Colonic mucosa (tissue), 4 donors: ENCODE data around the gene HRH3. TPM values are rescaled to one million over a fixed set of nuclear protein-coding genes. Genes with fewer than 3 reads are reported as not detected.

Source experiments
- DNase-seq: peaks from one replicate; pipeline ENCODE4 v3.0.0-alpha.2; 2020
- H3K27ac ChIP-seq: fragments of 200-600 bp; one replicate; pipeline ENCODE4 v1.8.0; 2021
- H3K27me3 ChIP-seq: fragments of 200-600 bp; one replicate; pipeline ENCODE4 v1.8.0; 2021
- H3K36me3 ChIP-seq: fragments of 200-600 bp; one replicate; pipeline ENCODE4 v1.8.0; 2021
- H3K4me1 ChIP-seq: fragments of 200-600 bp; one replicate; pipeline ENCODE4 v1.8.0; 2021; ENCODE audit warnings: mild to moderate bottlenecking
- H3K4me3 ChIP-seq: fragments of 200-600 bp; one replicate; pipeline ENCODE4 v1.8.0; 2021
- H3K9ac ChIP-seq, 2 donors: one replicate each; pipeline ENCODE4 v1.7.0; 2013; ENCODE audit warnings: control low read depth in 2 of 2, low read depth in 2 of 2, low read length in 2 of 2
- H3K9me3 ChIP-seq: fragments of 200-600 bp; one replicate; pipeline ENCODE4 v1.8.0; 2021
- CTCF ChIP-seq: fragments of 200-600 bp; IDR thresholded peaks from one replicate; pipeline ENCODE4 v1.8.0; 2022; ENCODE audit warnings: antibody characterized with exemption, mild to moderate bottlenecking
- intact Hi-C: fragments of 100-400 bp; cut with DNase I; formaldehyde crosslinking; loops from one replicate; pipeline ENCODE4 v1.14.1; 2022
- total RNA-seq, 2 donors: library from RNA; stranded (reverse); fragmentation: NEBNext Ultra II Directional in 1 of 2; extraction: Animal tissue kit (Norgen Biotek cat#: 25700) in 1 of 2; gene quantifications; one replicate each; pipeline ENCODE4 v1.2.1, GENCODE V29; 2021
- donor health status: healthy.
- donor health status: DM: no; HTN: no; CAD: no.
- donor health status: DM: no; HTN: no; CAD: no.

HRH3 gene
- total RNA-seq, 2 donors from 2014 or later, result not detected

- Histone ChIP-seq H3K27ac (no peak overlapping the region), H3K27me3 (peaks cover 51% of the 10 kb centered on the region), H3K9me3 (no peaks in the 10 kb centered on the region), H3K4me3 (no peak overlapping the region), H3K9ac (no peak overlapping the region), H3K36me3 (no peaks in the 10 kb centered on the region), H3K4me1 (no peaks in the 10 kb centered on the region)
- no peak for DNase-seq
- no peak for TF ChIP-seq CTCF
- intact Hi-C loops, result no loop called here
These were observed 2.3 kb upstream of the HRH3 start for GRCh38 chr20:62222266-62222850.

GRCh38 chr20:62220666-62221568 lies 839 bp upstream of the HRH3 start:
- intact Hi-C loops, result no loop called here
- no peak for TF ChIP-seq CTCF
- H3K4me1 ChIP-seq, result no peaks in the 10 kb centered on the region
- H3K27me3 ChIP-seq, result peaks cover 61% of the 10 kb centered on the region
- H3K4me3 ChIP-seq, result no peak overlapping the region
- H3K27ac ChIP-seq, result no peak overlapping the region
- no peak overlapping the region for H3K9ac ChIP-seq
- H3K9me3 ChIP-seq, result no peaks in the 10 kb centered on the region
- no peaks in the 10 kb centered on the region for H3K36me3 ChIP-seq
- DNase-seq, result no peak

- H3K27ac ChIP-seq, result no peak overlapping the region
- no peak overlapping the region for H3K9ac ChIP-seq
- DNase-seq, result no peak
- intact Hi-C loops, result no loop called here
- H3K27me3 ChIP-seq, result peaks cover 61% of the 10 kb centered on the region
- H3K4me3 ChIP-seq, result no peak overlapping the region
- H3K4me1 ChIP-seq, result no peaks in the 10 kb centered on the region
- no peaks in the 10 kb centered on the region for H3K36me3 ChIP-seq
- H3K9me3 ChIP-seq, result no peaks in the 10 kb centered on the region
- TF ChIP-seq CTCF, result no peak
These were observed 732 bp downstream of the HRH3 start for GRCh38 chr20:62219101-62219991.

GRCh38 chr20:62217913-62218773 lies 1.9 kb downstream of the HRH3 start:
- Histone ChIP-seq H3K4me1 (no peaks in the 10 kb centered on the region), H3K27ac (no peak overlapping the region), H3K9me3 (no peaks in the 10 kb centered on the region), H3K9ac (no peak overlapping the region), H3K36me3 (no peaks in the 10 kb centered on the region), H3K27me3 (peaks cover 59% of the 10 kb centered on the region), H3K4me3 (no peak overlapping the region)
- TF ChIP-seq CTCF, result no peak
- DNase-seq, result no peak
- intact Hi-C loops, result no loop called here
